HG02885 (cell line): ENCODE data around the gene SRY.
"Not testable (repeated sequence)": the region's sequence is repeated elsewhere in the genome, so short reads cannot be mapped to it uniquely, and the experiment has no call there.

Source experiments
- ATAC-seq: cut with Tn5 transposase; IDR thresholded peaks from one replicate; pipeline ENCODE4 v1.9.1; 2021; ENCODE audit warnings: mild to moderate bottlenecking; ENCODE audit not compliant: unreplicated experiment, poor library complexity

SRY gene

DNA sequence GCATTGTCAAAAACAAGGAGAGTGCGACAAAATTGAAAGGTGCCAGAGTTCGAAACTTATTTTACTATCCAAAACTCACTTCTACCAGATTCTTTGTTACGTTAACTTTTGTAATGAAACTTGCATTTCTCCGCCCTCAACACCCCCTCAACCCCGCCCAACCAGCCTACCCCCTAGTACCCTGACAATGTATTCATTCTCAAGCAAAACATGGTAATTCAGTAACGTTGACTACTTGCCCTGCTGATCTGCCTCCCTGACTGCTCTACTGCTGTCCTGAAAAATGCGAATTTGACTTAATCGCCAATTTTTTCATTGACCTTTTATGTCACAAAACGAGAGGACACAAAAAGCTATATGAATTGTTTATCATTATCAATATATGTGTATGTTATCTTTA is at the start of gene SRY:
Gene SRY, minus strand, starts transcription at position 83 of the 400 bp plus-strand sequence. Its CDS starts 79 bp downstream, at position 4.
- ATAC-seq = no peak

DNA sequence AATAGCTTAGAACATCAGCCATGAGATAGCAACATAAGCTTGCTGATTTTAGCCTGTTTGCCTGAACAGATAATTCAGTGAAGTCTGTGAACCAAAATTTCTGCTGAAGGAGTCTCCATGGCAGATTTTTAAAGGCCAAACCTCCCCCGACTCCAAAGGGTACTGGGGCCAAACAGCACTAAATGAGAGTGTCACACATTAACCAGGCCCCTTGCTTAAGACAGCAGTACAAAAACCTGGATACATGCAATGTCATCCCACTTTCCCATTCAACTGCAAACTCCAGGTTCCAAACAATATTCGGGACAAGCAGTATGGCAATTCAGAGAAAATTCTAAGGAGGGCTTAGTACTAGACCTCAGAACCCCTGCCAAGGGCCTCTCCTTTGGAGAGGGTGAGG is 49.6 kb upstream of the SRY start:
- ATAC-seq = no peak

DNA sequence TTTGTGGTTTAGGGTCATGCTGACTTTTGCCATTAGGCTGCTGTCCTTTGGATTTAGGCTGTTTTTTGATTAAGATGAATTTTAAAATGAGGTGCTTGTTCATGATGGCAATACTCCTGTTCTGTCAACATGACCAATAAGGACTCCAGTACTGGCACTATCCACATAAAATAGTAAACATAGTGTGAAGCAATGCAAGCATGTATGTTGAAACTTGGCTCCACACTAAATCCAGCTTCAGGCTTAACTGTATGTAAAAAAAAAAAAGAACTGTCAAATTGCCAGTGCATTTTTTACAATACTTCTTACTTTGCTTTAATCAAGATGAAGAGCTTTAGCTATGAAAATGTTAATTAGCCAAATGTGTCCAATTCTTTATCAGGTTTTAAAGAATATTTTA is 47.7 kb upstream of the SRY start:
- no peak for ATAC-seq

DNA sequence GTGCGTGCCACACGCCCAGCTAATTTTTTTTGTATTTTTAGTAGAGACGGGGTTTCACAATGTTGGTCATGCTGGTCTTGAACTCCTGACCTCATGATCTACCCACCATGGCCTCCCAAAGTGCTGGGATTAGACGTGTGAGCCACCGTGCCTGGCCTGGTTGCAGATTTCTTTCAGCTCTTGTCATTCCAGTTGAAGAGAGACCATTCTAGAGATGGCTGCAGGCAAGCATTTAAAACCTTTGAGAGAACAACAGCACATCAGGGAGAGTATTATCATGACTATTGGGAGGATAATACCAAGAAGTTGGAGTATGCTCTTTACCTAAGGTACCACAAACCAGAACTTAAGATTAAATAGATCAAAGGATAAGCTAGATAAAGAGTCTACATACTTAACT is 41.0 kb upstream of the SRY start:
- ATAC-seq = no peak

DNA sequence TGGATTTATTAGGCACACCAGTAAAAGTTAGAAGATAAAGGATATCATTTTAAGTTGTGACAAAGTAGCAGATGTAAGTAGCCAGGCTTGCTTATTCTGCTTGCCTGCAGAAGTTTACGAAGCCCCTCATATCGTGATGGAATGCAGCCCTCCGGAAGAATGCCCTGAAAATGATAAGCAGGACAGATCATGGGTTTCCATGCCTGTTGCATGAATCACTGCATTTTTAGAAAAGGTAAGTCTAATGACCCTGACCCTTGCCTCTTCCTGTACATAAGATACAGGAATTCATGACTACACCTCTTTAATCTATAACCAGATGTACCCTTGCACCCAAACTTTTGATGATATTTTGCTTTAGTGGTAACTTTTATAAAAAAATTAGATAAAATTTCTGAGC is 37.0 kb upstream of the SRY start:
- ATAC-seq = no peak

DNA sequence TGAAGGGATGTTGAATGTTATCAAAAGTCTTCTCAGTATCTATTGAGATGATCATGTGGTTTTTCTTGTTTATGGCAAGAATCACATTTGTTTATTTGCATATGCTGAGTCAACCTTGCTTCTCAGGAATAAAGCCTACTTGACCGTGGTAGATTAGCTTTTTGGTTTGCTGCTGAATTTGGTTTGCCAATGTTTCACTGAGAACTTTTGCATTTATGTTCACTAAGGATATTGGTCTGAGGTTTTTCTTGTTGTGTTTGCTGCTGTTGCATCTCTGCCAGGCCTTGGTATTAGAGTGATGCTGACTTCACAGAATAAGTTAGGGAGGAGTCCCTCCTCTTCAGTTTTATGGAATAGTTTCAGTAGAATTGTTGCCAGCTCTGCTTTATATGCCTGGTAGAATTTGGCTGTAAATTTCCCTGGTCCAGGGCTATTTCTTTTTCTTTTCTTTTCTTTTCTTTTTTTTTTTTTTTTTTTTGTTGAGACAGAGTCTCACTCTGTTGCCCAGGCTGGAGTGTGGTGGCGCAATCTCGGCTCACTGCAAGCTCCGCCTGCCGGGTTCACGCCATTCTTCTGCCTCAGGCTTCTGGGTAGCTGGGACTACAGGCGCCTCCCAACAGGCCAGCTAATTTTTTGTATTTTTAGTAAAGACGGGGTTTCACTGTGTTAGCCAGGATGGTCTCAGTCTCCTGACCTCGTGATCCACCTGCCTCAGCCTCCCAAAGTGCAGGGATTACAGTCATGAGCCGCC is 29.8 kb upstream of the SRY start:
- not testable (repeated sequence) for ATAC-seq

DNA sequence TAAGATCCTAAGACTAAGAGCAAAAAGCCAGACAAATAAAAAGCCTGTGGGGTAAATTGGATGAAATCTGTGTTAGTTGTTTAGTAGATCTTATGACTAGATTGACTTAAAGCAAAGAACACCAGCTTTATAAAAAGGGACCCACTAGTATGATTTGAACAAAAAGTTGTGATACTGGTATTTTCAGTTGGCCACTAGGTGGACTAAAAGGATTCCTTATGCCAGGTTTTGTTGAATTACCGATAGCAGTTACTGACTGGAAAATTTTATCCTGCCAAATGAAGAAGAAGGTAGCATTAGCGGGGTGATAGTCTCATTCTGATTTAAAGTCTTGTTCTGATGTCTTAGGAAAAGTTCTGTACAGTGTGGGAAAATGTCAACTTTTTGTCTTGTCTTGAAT is 12.8 kb upstream of the SRY start:
- ATAC-seq = no peak

DNA sequence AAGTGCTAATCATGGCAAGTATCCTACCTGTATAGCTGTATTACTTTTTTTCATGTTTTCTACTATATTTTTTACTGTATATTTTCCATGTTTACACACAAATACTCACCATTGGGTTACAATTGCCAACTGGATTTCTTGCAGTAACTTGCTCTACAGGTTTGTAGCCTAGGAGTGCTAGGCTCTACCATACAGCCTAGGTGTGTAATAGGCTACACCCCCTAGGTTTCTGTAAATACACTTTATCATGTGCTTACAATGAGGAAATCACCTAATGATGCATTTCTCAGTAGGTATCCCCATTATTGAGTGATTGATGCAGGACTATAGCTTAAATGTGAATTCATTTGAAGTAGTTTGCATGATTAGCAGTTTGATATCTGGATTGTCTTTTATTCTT is 10.5 kb upstream of the SRY start:
- ATAC-seq = no peak

DNA sequence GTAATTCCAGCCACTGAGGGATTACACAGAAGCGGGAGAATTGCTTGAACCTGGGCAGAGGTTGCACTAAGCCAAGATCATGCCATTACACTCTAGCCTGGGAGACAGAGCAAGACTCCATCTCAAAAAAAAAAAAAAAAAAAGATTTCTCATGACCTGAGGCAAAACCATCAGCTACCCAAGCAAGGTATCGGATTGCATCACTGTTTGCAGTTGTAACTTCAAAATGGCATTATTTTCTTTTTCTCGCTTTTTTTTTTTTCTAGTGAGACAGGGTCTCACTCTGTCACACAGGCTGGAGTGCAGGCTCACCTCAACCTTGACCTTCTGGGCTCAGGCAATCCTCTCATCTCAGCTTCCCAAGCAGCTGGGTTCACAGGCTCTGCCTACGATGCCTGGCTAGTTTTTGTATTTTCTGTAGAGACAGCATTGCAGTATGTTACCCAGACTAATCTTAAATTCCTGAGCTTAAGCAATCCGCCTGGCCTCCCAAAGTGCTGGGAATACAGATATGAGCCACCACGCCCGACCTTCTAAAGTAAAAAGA is 9.6 kb upstream of the SRY start:
- no peak for ATAC-seq

DNA sequence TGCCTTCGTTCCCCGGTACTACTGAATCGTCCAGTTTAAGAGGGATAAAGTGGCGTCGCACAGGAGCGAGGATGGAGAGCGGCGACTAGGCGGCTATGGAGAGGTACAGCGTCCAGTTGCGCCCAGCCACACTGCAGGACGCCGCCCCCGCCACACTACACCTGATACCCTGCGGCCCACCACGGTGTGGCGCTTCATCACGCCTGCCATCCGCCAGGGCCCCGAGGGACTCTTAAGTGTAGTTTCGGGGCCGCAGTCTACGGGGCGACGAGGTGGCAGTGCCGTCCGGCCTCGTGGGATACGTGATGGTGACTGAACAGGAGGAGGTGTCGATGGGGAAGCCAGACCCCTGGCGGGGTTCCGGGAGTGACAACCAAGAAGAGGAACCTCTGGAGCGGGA is 2.3 kb upstream of the SRY start:
- ATAC-seq = no peak

DNA sequence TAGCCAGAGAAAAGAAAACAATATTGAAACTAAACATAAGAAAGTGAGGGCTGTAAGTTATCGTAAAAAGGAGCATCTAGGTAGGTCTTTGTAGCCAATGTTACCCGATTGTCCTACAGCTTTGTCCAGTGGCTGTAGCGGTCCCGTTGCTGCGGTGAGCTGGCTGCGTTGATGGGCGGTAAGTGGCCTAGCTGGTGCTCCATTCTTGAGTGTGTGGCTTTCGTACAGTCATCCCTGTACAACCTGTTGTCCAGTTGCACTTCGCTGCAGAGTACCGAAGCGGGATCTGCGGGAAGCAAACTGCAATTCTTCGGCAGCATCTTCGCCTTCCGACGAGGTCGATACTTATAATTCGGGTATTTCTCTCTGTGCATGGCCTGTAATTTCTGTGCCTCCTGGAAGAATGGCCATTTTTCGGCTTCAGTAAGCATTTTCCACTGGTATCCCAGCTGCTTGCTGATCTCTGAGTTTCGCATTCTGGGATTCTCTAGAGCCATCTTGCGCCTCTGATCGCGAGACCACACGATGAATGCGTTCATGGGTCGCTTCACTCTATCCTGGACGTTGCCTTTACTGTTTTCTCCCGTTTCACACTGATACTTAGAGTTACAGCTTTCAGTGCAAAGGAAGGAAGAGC is 488 bp downstream of the SRY start:
- ATAC-seq = no peak
